KBM-7 (cell line): ENCODE measurements around the gene MAGI1.

Experiments used
- DNase-seq: peaks from one replicate; pipeline ENCODE4 v3.0.0-alpha.2; 2015
- in situ Hi-C: fragments of 300-500 bp; cut with MboI; formaldehyde crosslinking; loops from 2 replicates; pipeline ENCODE4 v1.14.3; 2020; ENCODE audit warnings: low sequenced_read_pairs, low pct_unique_long_range_greater_than_20kb, mixed read lengths

MAGI1 gene

GRCh38 chr3:65483011-65483410 is 555.7 kb downstream of the MAGI1 start:
- DNase-seq: no peak

DNA sequence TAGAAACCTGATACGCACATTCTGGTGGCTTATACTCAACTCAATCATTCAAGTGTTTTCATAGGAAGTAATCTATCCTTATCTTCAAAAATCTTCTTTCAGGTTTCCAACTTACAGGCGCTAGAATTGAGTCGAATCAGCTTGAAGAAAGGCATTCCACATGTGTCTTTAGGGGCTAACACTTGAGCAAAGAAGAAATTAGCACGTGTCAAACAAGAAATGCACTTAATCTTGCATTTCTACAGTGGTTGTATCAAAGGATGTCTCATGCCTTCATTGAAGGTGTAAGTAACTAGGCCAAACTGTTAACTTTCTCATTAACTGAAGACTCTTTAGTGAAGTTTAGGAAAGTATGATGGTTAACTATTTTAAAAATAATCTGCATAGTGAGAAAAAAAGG is 557.6 kb downstream of the MAGI1 start:
- no peak for DNase-seq
- in situ Hi-C loops: no loop called here

More at GRCh38 chr3:65483011-65483410, 555.7 kb downstream of the MAGI1 start:
- in situ Hi-C loops: no loop called here

DNA sequence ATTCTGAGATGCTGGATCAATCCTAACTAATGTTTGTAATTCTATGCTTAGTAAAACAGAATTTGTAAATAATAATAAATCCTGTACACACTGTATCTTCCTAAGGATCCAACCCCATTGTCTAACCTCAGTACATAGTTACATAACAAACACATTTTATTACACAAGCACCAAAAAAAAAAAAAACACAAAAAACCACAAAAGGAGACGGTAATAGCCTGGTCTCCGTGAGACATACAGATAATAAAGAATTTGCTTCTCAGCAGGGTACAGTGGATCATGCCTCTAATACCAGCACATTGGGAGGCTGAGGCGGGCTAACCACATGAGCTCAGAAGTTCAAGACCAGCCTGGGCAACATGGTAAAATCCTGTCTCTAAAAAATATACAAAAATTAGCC is 558.7 kb downstream of the MAGI1 start:
- in situ Hi-C loops: no loop called here
- DNase-seq: no peak

- DNase-seq: no peak
Observed at GRCh38 chr3:65478551-65479500, 559.9 kb downstream of the MAGI1 start.

GRCh38 chr3:65473736-65474135 is 565.0 kb downstream of the MAGI1 start:
- DNase-seq: no peak
- in situ Hi-C loops: no loop called here

More at GRCh38 chr3:65478551-65479500, 559.9 kb downstream of the MAGI1 start:
- in situ Hi-C loops: no loop called here

DNA sequence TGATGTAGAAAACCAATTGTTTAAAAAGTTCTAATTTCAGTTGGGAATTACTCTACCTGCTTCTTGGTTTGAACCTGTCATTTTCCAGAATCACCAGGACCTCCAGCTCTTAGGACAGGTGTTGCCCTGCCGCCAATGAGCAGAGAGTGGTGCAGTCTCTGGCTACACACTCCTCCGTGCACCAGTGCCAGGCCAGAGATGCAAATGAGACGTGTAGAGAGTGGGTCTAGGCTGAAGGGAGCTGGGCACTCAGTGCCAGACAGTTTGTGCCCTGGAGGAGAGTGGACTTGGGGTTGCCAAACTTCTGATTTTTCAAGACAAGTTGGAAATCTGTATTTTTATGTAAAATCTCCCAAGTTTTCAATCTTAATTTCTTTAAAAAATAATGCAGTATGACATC is 566.2 kb downstream of the MAGI1 start:
- DNase-seq: no peak
- in situ Hi-C loops: no loop called here

DNA sequence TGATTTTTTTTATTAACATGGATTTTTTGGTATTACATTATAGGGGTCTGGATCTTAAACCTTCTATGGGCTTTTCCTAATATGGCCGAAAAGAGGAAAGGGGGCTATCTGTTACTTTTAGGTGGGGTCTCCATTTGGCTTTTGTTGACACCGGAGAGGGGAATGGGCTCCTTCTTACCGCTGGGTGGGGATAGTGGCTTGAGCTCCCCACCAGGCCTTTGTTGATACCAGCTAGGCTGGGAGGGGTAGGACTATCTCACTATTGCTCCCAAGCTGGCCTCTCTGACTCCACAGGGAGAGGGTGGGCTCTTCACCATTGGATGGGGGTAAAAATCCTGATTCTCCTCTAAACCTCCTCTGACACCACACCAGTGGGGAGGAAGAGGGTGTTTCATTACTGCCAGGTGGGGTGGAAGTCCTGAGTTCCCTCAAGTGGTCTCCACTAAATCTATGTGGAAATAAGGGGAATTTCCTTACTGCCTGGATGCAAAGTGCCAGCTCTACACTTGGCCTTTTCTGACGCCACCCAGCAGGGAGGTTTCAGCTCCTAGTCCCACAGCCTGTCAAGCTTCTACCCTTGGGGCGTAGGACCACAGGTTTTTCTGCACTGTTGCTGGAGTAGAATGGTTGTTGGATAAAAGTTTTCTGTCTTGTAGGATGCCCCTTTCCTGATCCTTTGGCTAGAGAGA is 572.3 kb downstream of the MAGI1 start:
- no peak for DNase-seq
- in situ Hi-C loops: no loop called here

- in situ Hi-C loops: no loop called here
- DNase-seq: no peak
Observed at GRCh38 chr3:65449841-65450428, 588.8 kb downstream of the MAGI1 start.

- in situ Hi-C loops: no loop called here
- DNase-seq: no peak
Observed at GRCh38 chr3:65448120-65448519, 590.6 kb downstream of the MAGI1 start.

GRCh38 chr3:65445573-65446169 is 593.0 kb downstream of the MAGI1 start:
- in situ Hi-C loops: no loop called here
- no peak for DNase-seq

DNA sequence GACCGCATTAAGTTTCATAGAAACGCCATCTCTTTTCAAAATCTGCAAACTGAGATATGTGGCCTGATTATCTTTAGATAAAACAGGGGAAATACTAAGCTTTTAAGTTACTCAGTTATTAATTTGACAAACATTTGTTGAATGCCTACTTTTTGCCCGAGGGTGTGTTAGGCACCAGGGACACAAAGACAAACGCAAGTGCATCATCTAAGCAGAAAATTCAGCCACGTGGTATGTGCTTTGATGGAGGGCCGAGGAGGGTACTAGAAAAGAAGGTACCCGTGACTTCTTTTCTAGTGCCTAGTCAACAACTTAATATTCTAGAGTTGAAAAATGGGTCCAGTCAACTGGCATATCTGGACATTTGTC is 594.3 kb downstream of the MAGI1 start:
- DNase-seq: no peak
- in situ Hi-C loops: no loop called here

DNA sequence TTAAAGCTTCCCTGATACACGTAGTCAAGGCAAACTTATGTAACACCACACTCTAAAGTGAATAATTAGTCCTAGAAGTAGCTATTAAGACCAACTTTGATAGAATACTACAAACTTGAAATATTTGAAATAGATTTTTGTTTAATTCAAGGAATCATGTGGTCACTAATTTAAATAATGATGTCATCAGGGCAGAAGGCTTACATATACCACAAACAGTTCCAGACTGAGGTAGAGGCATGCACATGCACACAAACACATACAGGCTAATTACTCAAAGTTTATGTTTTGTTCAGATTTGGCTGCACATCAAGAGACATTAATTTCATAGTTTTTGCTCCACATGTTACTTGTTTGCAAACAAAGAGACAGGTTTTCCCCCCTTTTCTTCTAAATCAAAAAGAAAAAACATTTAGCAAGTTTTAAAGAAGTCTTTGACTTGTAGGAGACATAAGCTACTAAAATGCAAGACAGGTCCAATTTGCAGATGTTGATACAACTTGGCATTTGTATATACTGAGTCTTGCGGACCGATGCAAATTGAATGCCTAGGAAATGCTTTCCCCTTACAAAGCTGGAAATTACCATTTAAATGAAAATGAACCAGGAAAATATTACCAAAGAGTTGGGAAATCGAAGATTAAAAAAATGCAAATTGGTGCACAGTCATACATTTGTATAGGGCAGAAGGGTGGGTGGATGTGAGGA is 594.8 kb downstream of the MAGI1 start:
- in situ Hi-C loops: no loop called here
- no peak for DNase-seq

DNA sequence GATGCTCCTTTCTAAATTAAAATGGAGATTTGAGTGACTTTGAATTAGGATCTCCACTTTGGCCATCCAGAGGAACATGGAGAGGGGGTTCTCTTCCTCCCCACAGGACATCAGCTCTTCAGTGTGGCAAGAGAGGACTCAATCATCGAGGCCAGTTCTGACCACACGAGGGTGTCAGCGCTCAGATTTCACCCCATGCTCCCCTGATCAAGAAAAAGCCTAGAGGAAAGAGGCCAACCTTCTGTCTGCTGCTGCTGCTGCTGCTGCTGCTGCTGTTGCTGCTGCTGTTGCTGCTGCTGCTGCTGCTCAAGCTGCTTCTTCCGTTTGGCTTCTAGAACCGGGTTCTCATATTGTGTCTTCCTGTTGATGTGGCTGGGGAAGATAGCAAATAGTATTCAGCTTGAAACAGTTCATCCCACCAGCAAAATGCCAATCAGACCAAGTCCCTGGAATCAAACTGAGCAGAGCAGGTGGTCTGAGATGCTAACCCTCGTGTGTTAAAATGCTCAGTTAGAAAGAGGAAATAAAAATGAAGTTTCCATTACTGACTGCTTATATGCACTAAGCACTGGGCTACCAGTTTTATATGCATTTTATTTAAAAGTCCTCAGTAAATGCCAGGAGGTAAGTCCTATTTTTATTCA is 599.0 kb downstream of the MAGI1 start:
- in situ Hi-C loops: no loop called here
- peak; percentile 25 for DNase-seq

DNA sequence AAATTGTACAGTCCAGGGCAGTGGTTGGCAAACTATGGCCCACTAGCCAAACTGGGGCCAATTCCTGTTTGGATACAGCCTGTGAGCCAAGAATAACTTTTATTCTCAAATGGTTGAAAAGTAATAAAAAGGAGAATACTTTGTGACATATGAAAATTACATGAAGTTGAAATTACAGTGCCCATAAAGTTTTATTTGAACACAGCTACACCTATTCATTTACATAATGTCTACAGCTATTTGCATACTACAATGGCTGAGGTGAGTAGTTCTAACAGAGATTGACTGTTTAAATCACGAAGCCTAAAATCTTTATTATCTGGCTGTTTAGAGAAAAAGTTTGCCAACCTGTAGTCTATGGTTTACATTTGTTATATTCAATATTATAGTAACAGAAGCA is 600.1 kb downstream of the MAGI1 start:
- in situ Hi-C loops: no loop called here
- no peak for DNase-seq

DNA sequence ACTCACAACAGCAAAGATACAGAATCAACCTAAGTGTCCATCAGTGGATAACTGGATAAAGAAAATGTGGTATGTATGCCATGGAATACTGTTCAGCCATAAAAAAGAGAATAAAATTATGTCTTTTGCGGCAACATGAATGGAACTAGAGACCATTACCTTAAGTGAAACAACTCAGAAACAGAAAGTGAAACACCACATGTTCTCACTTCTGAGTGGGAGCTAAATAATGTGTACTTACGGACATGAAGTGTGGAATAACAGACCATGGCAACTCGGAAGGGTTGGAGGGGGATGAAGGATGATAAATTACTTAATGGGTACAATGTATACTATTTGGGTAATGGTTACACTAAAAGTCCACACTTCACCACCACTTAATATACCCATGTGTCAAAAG is 600.6 kb downstream of the MAGI1 start:
- no peak for DNase-seq
- in situ Hi-C loops: no loop called here

- in situ Hi-C loops: no loop called here
- DNase-seq: peak; percentile 34
Observed at GRCh38 chr3:65436580-65436979, 602.1 kb downstream of the MAGI1 start.

DNA sequence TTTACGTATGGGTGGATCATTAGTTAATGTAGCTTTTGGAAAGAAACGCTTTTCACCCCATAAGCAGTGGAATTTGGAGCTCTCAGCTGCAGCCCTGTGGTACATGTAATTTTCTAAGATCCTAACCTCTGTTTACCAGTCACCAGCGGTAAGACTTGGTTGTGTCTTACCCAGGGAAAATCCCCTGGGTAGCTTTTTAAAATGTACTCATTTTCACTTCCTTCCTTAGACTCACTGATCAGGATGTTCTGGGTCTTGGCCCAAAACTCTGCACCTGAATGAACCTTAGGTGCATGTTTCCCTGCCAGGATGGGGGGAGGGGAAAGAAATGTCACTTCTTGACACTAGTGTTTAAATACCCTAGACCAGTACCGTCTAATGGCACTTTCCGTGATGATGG is 605.2 kb downstream of the MAGI1 start:
- DNase-seq: no peak
- in situ Hi-C loops: no loop called here

GRCh38 chr3:65432388-65433003 is 606.2 kb downstream of the MAGI1 start:
- no peak for DNase-seq
- in situ Hi-C loops: no loop called here
